ENCODE results near the gene LLGL2.

LLGL2 gene

DNA sequence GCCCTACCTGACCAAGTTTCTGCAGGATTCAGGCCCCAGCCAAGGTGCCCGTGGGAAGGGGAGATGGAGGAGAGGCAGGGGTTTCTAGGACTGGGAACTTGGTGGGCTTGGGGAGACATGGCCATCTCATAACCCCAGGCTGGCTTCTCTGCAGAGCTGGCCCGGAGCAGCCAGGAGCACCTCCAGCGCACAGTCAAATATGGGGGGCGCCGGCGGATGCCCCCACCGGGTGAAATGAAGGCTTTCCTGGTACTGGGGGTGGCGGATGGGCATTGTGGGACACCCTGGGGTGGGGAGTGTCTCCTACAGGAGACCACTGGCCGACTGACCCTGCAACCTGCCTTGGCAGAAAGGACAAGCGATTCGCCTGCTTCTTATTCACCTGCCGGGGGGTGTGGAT, 98.5 kb downstream of the LLGL2 start:
- H3K4me3 ChIP-seq (ENCODE audit: low read depth, low read length) = no peak overlapping the region
- DNase-seq (ENCODE audit: low read depth) = no peak
- TF ChIP-seq, protein P1, sequence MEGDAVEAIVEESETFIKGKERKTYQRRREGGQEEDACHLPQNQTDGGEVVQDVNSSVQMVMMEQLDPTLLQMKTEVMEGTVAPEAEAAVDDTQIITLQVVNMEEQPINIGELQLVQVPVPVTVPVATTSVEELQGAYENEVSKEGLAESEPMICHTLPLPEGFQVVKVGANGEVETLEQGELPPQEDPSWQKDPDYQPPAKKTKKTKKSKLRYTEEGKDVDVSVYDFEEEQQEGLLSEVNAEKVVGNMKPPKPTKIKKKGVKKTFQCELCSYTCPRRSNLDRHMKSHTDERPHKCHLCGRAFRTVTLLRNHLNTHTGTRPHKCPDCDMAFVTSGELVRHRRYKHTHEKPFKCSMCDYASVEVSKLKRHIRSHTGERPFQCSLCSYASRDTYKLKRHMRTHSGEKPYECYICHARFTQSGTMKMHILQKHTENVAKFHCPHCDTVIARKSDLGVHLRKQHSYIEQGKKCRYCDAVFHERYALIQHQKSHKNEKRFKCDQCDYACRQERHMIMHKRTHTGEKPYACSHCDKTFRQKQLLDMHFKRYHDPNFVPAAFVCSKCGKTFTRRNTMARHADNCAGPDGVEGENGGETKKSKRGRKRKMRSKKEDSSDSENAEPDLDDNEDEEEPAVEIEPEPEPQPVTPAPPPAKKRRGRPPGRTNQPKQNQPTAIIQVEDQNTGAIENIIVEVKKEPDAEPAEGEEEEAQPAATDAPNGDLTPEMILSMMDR (IDR thresholded peaks at IDR 0.05; ENCODE audit: control insufficient read depth, extremely low read depth, insufficient read depth) = no peak

Data from LNCaP clone FGC (cell line).